ENCODE data around the gene CTNNA3.
A peak's percentile ranks its signal among the peaks of the same experiment; 100 is the strongest.

CTNNA3 gene

GRCh38 chr10:67629461-67629971, 66.5 kb downstream of the CTNNA3 start:
- Histone ChIP-seq H3K4me1 (peaks cover 10% of the 10 kb centered on the region), H3K27ac (peak overlapping the region; percentile 88), H3K27me3 (ENCODE audit: control insufficient read depth, insufficient read depth, low read length) (no peaks in the 10 kb centered on the region), H2AFZ (peak overlapping the region; percentile 23), H3K79me2 (no peaks in the 10 kb centered on the region), H3K4me2 (ENCODE audit: low read length) (peak overlapping the region; percentile 60), H3K36me3 (ENCODE audit: control insufficient read depth, insufficient read depth, low read length) (no peaks in the 10 kb centered on the region), H3K4me3 (ENCODE audit: low read depth, low read length) (no peak overlapping the region), H3K9me3 (ENCODE audit: control insufficient read depth, low read length) (no peaks in the 10 kb centered on the region), H3K9ac (no peak overlapping the region)
- no peak for TF ChIP-seq CTCF (IDR thresholded peaks at IDR 0.05)

GRCh38 chr10:67622984-67623383, 73.0 kb downstream of the CTNNA3 start:
- Histone ChIP-seq H3K36me3 (ENCODE audit: control insufficient read depth, insufficient read depth, low read length) (no peaks in the 10 kb centered on the region), H3K79me2 (no peaks in the 10 kb centered on the region), H3K4me2 (ENCODE audit: low read length) (no peak overlapping the region), H3K9me3 (ENCODE audit: control insufficient read depth, low read length) (no peaks in the 10 kb centered on the region), H3K4me1 (peaks cover 8% of the 10 kb centered on the region), H3K9ac (no peak overlapping the region), H3K27me3 (ENCODE audit: control insufficient read depth, insufficient read depth, low read length) (no peaks in the 10 kb centered on the region), H3K4me3 (ENCODE audit: low read depth, low read length) (no peak overlapping the region), H2AFZ (peak overlapping the region; percentile 10), H3K27ac (no peak overlapping the region)
- no peak for TF ChIP-seq CTCF (IDR thresholded peaks at IDR 0.05)

GRCh38 chr10:67622511-67622910, 73.5 kb downstream of the CTNNA3 start:
- Histone ChIP-seq H3K36me3 (ENCODE audit: control insufficient read depth, insufficient read depth, low read length) (no peaks in the 10 kb centered on the region), H3K4me1 (peaks cover 8% of the 10 kb centered on the region), H3K4me2 (ENCODE audit: low read length) (no peak overlapping the region), H3K4me3 (ENCODE audit: low read depth, low read length) (no peak overlapping the region), H3K9ac (no peak overlapping the region), H2AFZ (no peak overlapping the region), H3K27me3 (ENCODE audit: control insufficient read depth, insufficient read depth, low read length) (no peaks in the 10 kb centered on the region), H3K27ac (no peak overlapping the region), H3K79me2 (no peaks in the 10 kb centered on the region), H3K9me3 (ENCODE audit: control insufficient read depth, low read length) (no peaks in the 10 kb centered on the region)
- no peak for TF ChIP-seq CTCF (IDR thresholded peaks at IDR 0.05)

GRCh38 chr10:67621834-67622233, 74.2 kb downstream of the CTNNA3 start:
- Histone ChIP-seq H3K79me2 (no peaks in the 10 kb centered on the region), H3K27ac (no peak overlapping the region), H2AFZ (peak overlapping the region; percentile 24), H3K4me1 (peaks cover 8% of the 10 kb centered on the region), H3K36me3 (ENCODE audit: control insufficient read depth, insufficient read depth, low read length) (no peaks in the 10 kb centered on the region), H3K4me3 (ENCODE audit: low read depth, low read length) (no peak overlapping the region), H3K9me3 (ENCODE audit: control insufficient read depth, low read length) (no peaks in the 10 kb centered on the region), H3K9ac (no peak overlapping the region), H3K27me3 (ENCODE audit: control insufficient read depth, insufficient read depth, low read length) (no peaks in the 10 kb centered on the region), H3K4me2 (ENCODE audit: low read length) (no peak overlapping the region)
- TF ChIP-seq CTCF (IDR thresholded peaks at IDR 0.05) = no peak

GRCh38 chr10:67618116-67618515, 77.9 kb downstream of the CTNNA3 start:
- no peak overlapping the region for H3K4me2 ChIP-seq (ENCODE audit: low read length)
- H2AFZ ChIP-seq = no peak overlapping the region
- no peak overlapping the region for H3K4me3 ChIP-seq (ENCODE audit: low read depth, low read length)
- H3K36me3 ChIP-seq (ENCODE audit: control insufficient read depth, insufficient read depth, low read length) = no peaks in the 10 kb centered on the region
- TF ChIP-seq CTCF (IDR thresholded peaks at IDR 0.05) = no peak
- H3K79me2 ChIP-seq = no peaks in the 10 kb centered on the region
- H3K9ac ChIP-seq = no peak overlapping the region
- H3K27ac ChIP-seq = no peak overlapping the region
- H3K27me3 ChIP-seq (ENCODE audit: control insufficient read depth, insufficient read depth, low read length) = no peaks in the 10 kb centered on the region
- peaks cover 8% of the 10 kb centered on the region for H3K4me1 ChIP-seq
- no peaks in the 10 kb centered on the region for H3K9me3 ChIP-seq (ENCODE audit: control insufficient read depth, low read length)

All from parathyroid adenoma (tissue), 2 donors.